Astrocyte (in vitro differentiated cells and primary cell): Measurements from ENCODE around the gene SLC2A13.

Source experiments
- EZH2 ChIP-seq: IDR thresholded peaks from 2 replicates; pipeline ENCODE4 v1.6.1; 2012; ENCODE audit warnings: mild to moderate bottlenecking, low read length, inconsistent platforms; ENCODE audit not compliant: insufficient read depth
- TF ChIP-seq, protein P1 (sequence below): IDR thresholded peaks from 2 replicates; pipeline ENCODE4 v1.5.1; 2011; ENCODE audit warnings: low read depth, mild to moderate bottlenecking, inconsistent platforms, low read length, moderate library complexity; ENCODE audit not compliant: insufficient read depth

DNA sequence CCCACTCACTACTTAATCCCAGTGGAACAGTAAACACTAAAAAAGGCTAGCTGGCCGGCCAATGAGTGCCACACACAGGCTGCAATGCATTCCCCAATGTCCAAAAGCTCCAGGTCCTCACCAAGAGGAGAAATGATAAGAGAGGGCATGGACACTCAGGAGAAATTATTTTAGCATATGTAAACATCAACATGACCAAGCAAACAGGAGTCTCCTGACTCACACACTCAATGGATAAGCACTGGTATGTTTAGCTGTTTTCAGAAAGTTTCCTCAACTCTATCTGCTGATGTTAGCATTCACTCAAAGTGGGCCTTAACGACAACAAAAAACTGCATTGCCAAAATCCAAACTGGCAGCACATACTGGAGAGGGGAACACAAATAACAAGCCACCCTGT lies 105.0 kb downstream of the SLC2A13 start:
- TF ChIP-seq, protein P1, sequence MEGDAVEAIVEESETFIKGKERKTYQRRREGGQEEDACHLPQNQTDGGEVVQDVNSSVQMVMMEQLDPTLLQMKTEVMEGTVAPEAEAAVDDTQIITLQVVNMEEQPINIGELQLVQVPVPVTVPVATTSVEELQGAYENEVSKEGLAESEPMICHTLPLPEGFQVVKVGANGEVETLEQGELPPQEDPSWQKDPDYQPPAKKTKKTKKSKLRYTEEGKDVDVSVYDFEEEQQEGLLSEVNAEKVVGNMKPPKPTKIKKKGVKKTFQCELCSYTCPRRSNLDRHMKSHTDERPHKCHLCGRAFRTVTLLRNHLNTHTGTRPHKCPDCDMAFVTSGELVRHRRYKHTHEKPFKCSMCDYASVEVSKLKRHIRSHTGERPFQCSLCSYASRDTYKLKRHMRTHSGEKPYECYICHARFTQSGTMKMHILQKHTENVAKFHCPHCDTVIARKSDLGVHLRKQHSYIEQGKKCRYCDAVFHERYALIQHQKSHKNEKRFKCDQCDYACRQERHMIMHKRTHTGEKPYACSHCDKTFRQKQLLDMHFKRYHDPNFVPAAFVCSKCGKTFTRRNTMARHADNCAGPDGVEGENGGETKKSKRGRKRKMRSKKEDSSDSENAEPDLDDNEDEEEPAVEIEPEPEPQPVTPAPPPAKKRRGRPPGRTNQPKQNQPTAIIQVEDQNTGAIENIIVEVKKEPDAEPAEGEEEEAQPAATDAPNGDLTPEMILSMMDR = no peak
- TF ChIP-seq EZH2 = no peak
